Measurements from ENCODE around the gene LRMDA.

The LRMDA gene

GRCh38 chr10:76161301-76161582, 729.8 kb downstream of the LRMDA start:
- TF ChIP-seq EP300 (IDR thresholded peaks at IDR 0.05; ENCODE audit: borderline replicate concordance) (no peak), CREB1 (IDR thresholded peaks at IDR 0.05; ENCODE audit: low read depth) (no peak), CEBPB (IDR thresholded peaks at IDR 0.05) (no peak), NFIC (IDR thresholded peaks at IDR 0.05) (no peak), TCF12 (IDR thresholded peaks at IDR 0.05; ENCODE audit: low read depth) (no peak), FOXM1 (IDR thresholded peaks at IDR 0.05; ENCODE audit: borderline replicate concordance, low read depth) (no peak), TAF1 (IDR thresholded peaks at IDR 0.05; ENCODE audit: low read depth) (no peak), ZBTB7A (IDR thresholded peaks at IDR 0.05; ENCODE audit: low read depth) (no peak), RAD21 (IDR thresholded peaks at IDR 0.05; ENCODE audit: low read depth) (no peak), TEAD4 (IDR thresholded peaks at IDR 0.05) (no peak), EGR1 (IDR thresholded peaks at IDR 0.05) (no peak), YY1 (IDR thresholded peaks at IDR 0.05; ENCODE audit: low read depth) (no peak), USF1 (IDR thresholded peaks at IDR 0.05) (no peak)
- TF ChIP-seq, protein P1, sequence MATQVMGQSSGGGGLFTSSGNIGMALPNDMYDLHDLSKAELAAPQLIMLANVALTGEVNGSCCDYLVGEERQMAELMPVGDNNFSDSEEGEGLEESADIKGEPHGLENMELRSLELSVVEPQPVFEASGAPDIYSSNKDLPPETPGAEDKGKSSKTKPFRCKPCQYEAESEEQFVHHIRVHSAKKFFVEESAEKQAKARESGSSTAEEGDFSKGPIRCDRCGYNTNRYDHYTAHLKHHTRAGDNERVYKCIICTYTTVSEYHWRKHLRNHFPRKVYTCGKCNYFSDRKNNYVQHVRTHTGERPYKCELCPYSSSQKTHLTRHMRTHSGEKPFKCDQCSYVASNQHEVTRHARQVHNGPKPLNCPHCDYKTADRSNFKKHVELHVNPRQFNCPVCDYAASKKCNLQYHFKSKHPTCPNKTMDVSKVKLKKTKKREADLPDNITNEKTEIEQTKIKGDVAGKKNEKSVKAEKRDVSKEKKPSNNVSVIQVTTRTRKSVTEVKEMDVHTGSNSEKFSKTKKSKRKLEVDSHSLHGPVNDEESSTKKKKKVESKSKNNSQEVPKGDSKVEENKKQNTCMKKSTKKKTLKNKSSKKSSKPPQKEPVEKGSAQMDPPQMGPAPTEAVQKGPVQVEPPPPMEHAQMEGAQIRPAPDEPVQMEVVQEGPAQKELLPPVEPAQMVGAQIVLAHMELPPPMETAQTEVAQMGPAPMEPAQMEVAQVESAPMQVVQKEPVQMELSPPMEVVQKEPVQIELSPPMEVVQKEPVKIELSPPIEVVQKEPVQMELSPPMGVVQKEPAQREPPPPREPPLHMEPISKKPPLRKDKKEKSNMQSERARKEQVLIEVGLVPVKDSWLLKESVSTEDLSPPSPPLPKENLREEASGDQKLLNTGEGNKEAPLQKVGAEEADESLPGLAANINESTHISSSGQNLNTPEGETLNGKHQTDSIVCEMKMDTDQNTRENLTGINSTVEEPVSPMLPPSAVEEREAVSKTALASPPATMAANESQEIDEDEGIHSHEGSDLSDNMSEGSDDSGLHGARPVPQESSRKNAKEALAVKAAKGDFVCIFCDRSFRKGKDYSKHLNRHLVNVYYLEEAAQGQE (IDR thresholded peaks at IDR 0.05; ENCODE audit: low read depth): no peak
- TF ChIP-seq, protein P2, sequence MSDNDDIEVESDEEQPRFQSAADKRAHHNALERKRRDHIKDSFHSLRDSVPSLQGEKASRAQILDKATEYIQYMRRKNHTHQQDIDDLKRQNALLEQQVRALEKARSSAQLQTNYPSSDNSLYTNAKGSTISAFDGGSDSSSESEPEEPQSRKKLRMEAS (IDR thresholded peaks at IDR 0.05): no peak

DNA sequence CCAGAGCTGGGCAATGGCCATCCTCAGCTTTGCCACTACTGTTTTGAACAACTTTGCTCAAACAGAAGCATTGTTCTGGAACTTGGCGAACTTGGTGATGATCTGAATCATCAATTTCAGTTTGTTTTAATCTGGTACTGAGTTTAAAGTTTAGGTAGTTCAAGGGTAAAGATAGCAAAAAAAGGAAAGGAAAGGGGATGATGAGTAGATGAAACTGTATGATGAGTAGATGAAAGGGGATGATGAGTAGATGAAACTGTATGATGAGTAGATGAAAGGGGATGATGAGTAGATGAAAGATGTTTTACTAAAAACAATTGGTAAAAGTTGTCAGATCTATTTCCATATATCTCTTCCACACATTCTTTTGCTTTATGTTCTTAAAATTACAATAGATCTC, 737.0 kb downstream of the LRMDA start:
- TF ChIP-seq NFIC (IDR thresholded peaks at IDR 0.05) (no peak), TAF1 (IDR thresholded peaks at IDR 0.05; ENCODE audit: low read depth) (no peak), YY1 (IDR thresholded peaks at IDR 0.05; ENCODE audit: low read depth) (no peak), RAD21 (IDR thresholded peaks at IDR 0.05; ENCODE audit: low read depth) (no peak), FOXM1 (IDR thresholded peaks at IDR 0.05; ENCODE audit: borderline replicate concordance, low read depth) (no peak), TCF12 (IDR thresholded peaks at IDR 0.05; ENCODE audit: low read depth) (no peak)

DNA sequence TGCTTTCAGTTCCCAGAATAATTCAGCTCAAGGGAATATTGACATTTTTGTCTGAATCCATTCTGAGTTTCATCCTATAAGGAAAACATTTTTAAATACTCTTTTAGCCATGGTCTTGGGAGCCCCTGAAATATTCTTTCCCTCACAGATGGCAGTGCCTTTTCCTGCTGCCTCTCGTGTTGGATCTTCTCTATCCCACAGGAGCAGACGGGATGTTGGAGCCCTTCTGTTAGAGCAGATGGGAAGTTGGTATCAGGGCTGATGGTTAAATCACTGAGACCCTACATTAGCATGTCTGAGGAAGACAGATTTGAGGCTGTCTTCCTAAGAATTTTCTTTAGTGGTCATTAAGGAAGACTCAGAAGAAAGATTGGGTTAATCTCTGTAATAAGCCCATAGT, 737.8 kb downstream of the LRMDA start:
- TF ChIP-seq CREB1 (IDR thresholded peaks at IDR 0.05; ENCODE audit: low read depth) (no peak), RAD21 (IDR thresholded peaks at IDR 0.05; ENCODE audit: low read depth) (no peak), ZBTB7A (IDR thresholded peaks at IDR 0.05; ENCODE audit: low read depth) (no peak), FOXM1 (IDR thresholded peaks at IDR 0.05; ENCODE audit: borderline replicate concordance, low read depth) (no peak), CEBPB (IDR thresholded peaks at IDR 0.05) (no peak), TAF1 (IDR thresholded peaks at IDR 0.05; ENCODE audit: low read depth) (no peak), EP300 (IDR thresholded peaks at IDR 0.05; ENCODE audit: borderline replicate concordance) (no peak)
- TF ChIP-seq, protein P2 (IDR thresholded peaks at IDR 0.05): no peak
- TF ChIP-seq, protein P1 (IDR thresholded peaks at IDR 0.05; ENCODE audit: low read depth): no peak

- TF ChIP-seq EGR1 (IDR thresholded peaks at IDR 0.05) (no peak), ZBTB7A (IDR thresholded peaks at IDR 0.05; ENCODE audit: low read depth) (no peak), FOXM1 (IDR thresholded peaks at IDR 0.05; ENCODE audit: borderline replicate concordance, low read depth) (no peak), CEBPB (IDR thresholded peaks at IDR 0.05) (no peak), TAF1 (IDR thresholded peaks at IDR 0.05; ENCODE audit: low read depth) (no peak), YY1 (IDR thresholded peaks at IDR 0.05; ENCODE audit: low read depth) (no peak), CREB1 (IDR thresholded peaks at IDR 0.05; ENCODE audit: low read depth) (no peak), TEAD4 (IDR thresholded peaks at IDR 0.05) (no peak), TCF12 (IDR thresholded peaks at IDR 0.05; ENCODE audit: low read depth) (no peak), EP300 (IDR thresholded peaks at IDR 0.05; ENCODE audit: borderline replicate concordance) (no peak), NFIC (IDR thresholded peaks at IDR 0.05) (no peak), USF1 (IDR thresholded peaks at IDR 0.05) (no peak), RAD21 (IDR thresholded peaks at IDR 0.05; ENCODE audit: low read depth) (no peak)
- TF ChIP-seq, protein P2 (IDR thresholded peaks at IDR 0.05): no peak
- TF ChIP-seq, protein P1 (IDR thresholded peaks at IDR 0.05; ENCODE audit: low read depth): no peak
These were observed 740.6 kb downstream of the LRMDA start for GRCh38 chr10:76172020-76172419.

Measured in Ishikawa (cell line).